ENCODE data around the gene FAM200C.

DNA sequence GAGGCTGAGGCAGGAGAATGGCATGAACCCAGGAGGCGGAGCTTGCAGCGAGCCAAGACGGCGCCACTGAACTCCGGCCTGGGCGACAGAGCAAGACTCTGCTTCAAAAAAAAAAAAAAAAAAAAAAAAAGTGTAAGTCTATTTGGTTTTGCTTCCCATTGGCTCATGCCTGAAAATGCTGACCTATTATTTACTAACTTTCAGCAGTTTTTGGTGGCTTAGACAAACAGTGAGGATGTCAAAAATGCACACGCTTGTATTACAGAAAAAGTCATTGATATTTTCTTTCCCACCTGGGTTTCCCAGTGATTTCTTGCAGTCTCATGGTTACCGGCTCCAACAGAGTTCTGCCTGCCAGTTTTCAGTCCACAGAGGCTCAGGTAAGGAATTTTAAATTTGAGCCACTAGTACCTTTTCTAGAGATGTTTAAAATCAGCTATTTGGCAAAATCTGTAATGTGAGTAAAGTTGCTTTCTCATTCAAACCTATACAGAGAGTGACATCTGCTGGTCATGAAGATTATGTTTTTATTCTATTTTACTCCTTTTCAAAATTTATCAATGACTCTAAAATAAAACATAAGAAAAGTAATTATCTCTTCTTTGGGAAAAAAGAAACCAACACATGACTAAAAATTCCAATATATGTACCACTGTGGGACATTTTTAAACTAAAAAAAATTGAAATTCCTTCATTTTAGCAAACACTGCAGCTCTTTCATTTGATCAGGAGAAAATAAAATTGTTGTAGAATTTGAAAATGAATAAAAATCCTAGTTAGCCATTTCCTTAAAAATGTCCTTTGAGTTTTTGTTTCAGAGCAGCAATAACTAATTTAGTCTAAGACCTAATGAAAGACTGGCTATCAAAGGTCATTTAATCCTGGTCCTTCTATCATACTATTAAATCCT is 8.8 kb downstream of the FAM200C start:
- TF ChIP-seq, protein P1, sequence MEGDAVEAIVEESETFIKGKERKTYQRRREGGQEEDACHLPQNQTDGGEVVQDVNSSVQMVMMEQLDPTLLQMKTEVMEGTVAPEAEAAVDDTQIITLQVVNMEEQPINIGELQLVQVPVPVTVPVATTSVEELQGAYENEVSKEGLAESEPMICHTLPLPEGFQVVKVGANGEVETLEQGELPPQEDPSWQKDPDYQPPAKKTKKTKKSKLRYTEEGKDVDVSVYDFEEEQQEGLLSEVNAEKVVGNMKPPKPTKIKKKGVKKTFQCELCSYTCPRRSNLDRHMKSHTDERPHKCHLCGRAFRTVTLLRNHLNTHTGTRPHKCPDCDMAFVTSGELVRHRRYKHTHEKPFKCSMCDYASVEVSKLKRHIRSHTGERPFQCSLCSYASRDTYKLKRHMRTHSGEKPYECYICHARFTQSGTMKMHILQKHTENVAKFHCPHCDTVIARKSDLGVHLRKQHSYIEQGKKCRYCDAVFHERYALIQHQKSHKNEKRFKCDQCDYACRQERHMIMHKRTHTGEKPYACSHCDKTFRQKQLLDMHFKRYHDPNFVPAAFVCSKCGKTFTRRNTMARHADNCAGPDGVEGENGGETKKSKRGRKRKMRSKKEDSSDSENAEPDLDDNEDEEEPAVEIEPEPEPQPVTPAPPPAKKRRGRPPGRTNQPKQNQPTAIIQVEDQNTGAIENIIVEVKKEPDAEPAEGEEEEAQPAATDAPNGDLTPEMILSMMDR (IDR thresholded peaks at IDR 0.05): peak in 2 of 3 experiments; percentile 30 to 47
- TF ChIP-seq POLR2A (IDR thresholded peaks at IDR 0.05): no peak

All from vagina (tissue), 2 donors.